Measurements from ENCODE around the gene PTPRG.

DNA sequence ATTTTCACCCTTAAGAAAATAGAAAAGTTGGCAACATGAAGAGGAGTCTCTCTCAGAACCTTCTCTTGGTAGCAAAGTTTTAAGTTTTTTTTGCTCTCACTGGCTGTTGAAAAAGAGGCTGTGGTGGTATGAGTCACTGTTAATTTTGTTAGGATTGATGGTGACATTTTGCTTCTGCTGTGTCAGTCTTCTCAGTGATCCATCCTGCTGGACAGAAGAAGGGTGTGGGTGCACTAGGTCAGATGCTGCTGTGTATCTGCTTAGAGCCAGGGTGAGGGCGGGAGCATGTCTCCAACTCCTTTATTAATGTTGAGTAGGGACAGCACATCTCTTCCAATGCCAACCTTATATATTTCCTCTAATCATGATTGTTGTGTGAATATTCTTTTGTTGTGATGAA is 442.5 kb downstream of the PTPRG start:
- TF ChIP-seq, protein P1, sequence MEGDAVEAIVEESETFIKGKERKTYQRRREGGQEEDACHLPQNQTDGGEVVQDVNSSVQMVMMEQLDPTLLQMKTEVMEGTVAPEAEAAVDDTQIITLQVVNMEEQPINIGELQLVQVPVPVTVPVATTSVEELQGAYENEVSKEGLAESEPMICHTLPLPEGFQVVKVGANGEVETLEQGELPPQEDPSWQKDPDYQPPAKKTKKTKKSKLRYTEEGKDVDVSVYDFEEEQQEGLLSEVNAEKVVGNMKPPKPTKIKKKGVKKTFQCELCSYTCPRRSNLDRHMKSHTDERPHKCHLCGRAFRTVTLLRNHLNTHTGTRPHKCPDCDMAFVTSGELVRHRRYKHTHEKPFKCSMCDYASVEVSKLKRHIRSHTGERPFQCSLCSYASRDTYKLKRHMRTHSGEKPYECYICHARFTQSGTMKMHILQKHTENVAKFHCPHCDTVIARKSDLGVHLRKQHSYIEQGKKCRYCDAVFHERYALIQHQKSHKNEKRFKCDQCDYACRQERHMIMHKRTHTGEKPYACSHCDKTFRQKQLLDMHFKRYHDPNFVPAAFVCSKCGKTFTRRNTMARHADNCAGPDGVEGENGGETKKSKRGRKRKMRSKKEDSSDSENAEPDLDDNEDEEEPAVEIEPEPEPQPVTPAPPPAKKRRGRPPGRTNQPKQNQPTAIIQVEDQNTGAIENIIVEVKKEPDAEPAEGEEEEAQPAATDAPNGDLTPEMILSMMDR (conservative IDR thresholded peaks at IDR 0.05; ENCODE audit: low read length), result no peak
- TF ChIP-seq EZH2phosphoT487 (IDR thresholded peaks at IDR 0.05; ENCODE audit: borderline replicate concordance, low read depth, low read length), result no peak
